Measurements from ENCODE around the gene ATG4D.
A peak's percentile ranks its signal among the peaks of the same experiment; 100 is the strongest.
"Not testable (repeated sequence)": the region's sequence is repeated elsewhere in the genome, so short reads cannot be mapped to it uniquely, and the experiment has no call there.

ATG4D gene

GRCh38 chr19:10525636-10526035 lies 18.1 kb upstream of the ATG4D start:
- DNase-seq (ENCODE audit: low read depth, low spot score): no peak

GRCh38 chr19:10526887-10527286 lies 16.8 kb upstream of the ATG4D start:
- not testable (repeated sequence) for H3K9me3 ChIP-seq (ENCODE audit: low read depth, low read length); DNase-seq (ENCODE audit: low read depth, low spot score); H3K4me3 ChIP-seq; H3K9ac ChIP-seq (ENCODE audit: insufficient read length); H3K36me3 ChIP-seq (ENCODE audit: insufficient read depth, low read length); H3K27ac ChIP-seq

More at GRCh38 chr19:10525636-10526035, 18.1 kb upstream of the ATG4D start:
- no peaks in the 10 kb centered on the region for H3K36me3 ChIP-seq (ENCODE audit: insufficient read depth, low read length)
- H3K4me3 ChIP-seq: no peak overlapping the region
- no peak overlapping the region for H3K9ac ChIP-seq (ENCODE audit: insufficient read length)
- H3K9me3 ChIP-seq (ENCODE audit: low read depth, low read length): no peaks in the 10 kb centered on the region
- no peak overlapping the region for H3K27ac ChIP-seq
- TF ChIP-seq FOXP2 (optimal IDR thresholded peaks at IDR 0.05; ENCODE audit: control extremely low read depth, extremely low read length, insufficient read depth): no peak
- TF ChIP-seq POLR2AphosphoS5 (IDR thresholded peaks at IDR 0.05; ENCODE audit: borderline replicate concordance, low read depth, low read length): no peak
- TF ChIP-seq EZH2 (IDR thresholded peaks at IDR 0.05): no peak

GRCh38 chr19:10532457-10532856 lies 11.2 kb upstream of the ATG4D start:
- Histone ChIP-seq H3K4me3 (no peak overlapping the region), H3K9me3 (ENCODE audit: low read depth, low read length) (no peaks in the 10 kb centered on the region), H3K36me3 (ENCODE audit: insufficient read depth, low read length) (no peaks in the 10 kb centered on the region), H3K9ac (ENCODE audit: insufficient read length) (no peak overlapping the region), H3K27ac (no peak overlapping the region)
- TF ChIP-seq FOXP2 (optimal IDR thresholded peaks at IDR 0.05; ENCODE audit: control extremely low read depth, extremely low read length, insufficient read depth): no peak
- TF ChIP-seq EZH2 (IDR thresholded peaks at IDR 0.05): no peak
- no peak for TF ChIP-seq POLR2AphosphoS5 (IDR thresholded peaks at IDR 0.05; ENCODE audit: borderline replicate concordance, low read depth, low read length)
- no peak for DNase-seq (ENCODE audit: low read depth, low spot score)

- peak; percentile 63 for DNase-seq (ENCODE audit: low read depth, low spot score)
- no peak overlapping the region for H3K9ac ChIP-seq (ENCODE audit: insufficient read length)
- TF ChIP-seq EZH2 (IDR thresholded peaks at IDR 0.05): no peak
- TF ChIP-seq POLR2AphosphoS5 (IDR thresholded peaks at IDR 0.05; ENCODE audit: borderline replicate concordance, low read depth, low read length): no peak
- TF ChIP-seq FOXP2 (optimal IDR thresholded peaks at IDR 0.05; ENCODE audit: control extremely low read depth, extremely low read length, insufficient read depth): no peak
- H3K27ac ChIP-seq: peak overlapping the region; percentile 71; the same call in 1 of the 2 replicates
- H3K36me3 ChIP-seq (ENCODE audit: insufficient read depth, low read length): no peaks in the 10 kb centered on the region
- no peaks in the 10 kb centered on the region for H3K9me3 ChIP-seq (ENCODE audit: low read depth, low read length)
- no peak overlapping the region for H3K4me3 ChIP-seq
Measured at GRCh38 chr19:10533646-10534386, 9.9 kb upstream of the ATG4D start.

DNA sequence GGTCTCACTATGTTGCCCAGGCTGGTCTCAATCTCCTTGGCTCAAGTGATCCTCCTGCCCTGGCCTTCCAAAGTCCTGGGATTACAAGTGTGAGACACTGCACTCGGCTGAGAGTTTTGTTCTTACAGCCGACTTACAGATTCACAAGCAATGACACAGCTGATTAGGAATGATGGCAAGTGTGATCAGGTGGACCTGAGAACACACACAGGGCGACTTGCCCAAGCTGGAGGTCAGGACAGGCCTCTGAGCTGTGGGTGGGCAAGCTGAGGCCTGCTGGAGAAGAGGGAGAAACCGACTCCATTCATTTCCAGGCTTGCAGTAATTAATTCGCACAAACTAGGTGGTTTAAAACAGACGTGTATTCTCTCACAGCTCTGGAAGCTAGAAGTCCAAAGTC lies 8.1 kb upstream of the ATG4D start:
- Histone ChIP-seq H3K9ac (ENCODE audit: insufficient read length) (no peak overlapping the region), H3K4me3 (no peak overlapping the region), H3K9me3 (ENCODE audit: low read depth, low read length) (no peaks in the 10 kb centered on the region), H3K36me3 (ENCODE audit: insufficient read depth, low read length) (no peaks in the 10 kb centered on the region), H3K27ac (no peak overlapping the region)
- TF ChIP-seq EZH2 (IDR thresholded peaks at IDR 0.05): no peak
- TF ChIP-seq FOXP2 (optimal IDR thresholded peaks at IDR 0.05; ENCODE audit: control extremely low read depth, extremely low read length, insufficient read depth): no peak
- TF ChIP-seq POLR2AphosphoS5 (IDR thresholded peaks at IDR 0.05; ENCODE audit: borderline replicate concordance, low read depth, low read length): no peak
- no peak for DNase-seq (ENCODE audit: low read depth, low spot score)

DNA sequence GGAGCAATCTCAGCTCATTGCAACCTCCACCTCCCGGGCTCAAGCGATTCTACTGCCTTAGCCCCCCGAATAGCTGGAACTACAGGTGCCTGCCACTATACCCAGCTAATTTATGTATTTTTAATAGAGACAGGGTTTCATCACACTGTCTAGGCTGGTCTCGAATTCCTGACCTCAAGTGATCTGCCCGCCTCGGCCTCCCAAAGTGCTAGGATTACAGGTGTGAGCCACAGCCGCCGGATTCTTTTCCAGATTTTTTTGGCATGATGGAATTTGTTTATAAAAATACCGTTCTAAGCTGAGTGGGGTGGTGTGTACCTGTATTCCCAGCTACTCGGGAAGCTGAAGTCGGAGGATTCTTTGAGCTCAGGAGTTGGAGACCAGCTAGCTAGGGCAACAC lies 6.0 kb upstream of the ATG4D start:
- no peak overlapping the region for H3K4me3 ChIP-seq
- H3K36me3 ChIP-seq (ENCODE audit: insufficient read depth, low read length): no peaks in the 10 kb centered on the region
- no peak for DNase-seq (ENCODE audit: low read depth, low spot score)
- TF ChIP-seq POLR2AphosphoS5 (IDR thresholded peaks at IDR 0.05; ENCODE audit: borderline replicate concordance, low read depth, low read length) (no peak), EZH2 (IDR thresholded peaks at IDR 0.05) (no peak), FOXP2 (optimal IDR thresholded peaks at IDR 0.05; ENCODE audit: control extremely low read depth, extremely low read length, insufficient read depth) (no peak)
- no peak overlapping the region for H3K27ac ChIP-seq
- H3K9me3 ChIP-seq (ENCODE audit: low read depth, low read length): no peaks in the 10 kb centered on the region
- no peak overlapping the region for H3K9ac ChIP-seq (ENCODE audit: insufficient read length)

DNA sequence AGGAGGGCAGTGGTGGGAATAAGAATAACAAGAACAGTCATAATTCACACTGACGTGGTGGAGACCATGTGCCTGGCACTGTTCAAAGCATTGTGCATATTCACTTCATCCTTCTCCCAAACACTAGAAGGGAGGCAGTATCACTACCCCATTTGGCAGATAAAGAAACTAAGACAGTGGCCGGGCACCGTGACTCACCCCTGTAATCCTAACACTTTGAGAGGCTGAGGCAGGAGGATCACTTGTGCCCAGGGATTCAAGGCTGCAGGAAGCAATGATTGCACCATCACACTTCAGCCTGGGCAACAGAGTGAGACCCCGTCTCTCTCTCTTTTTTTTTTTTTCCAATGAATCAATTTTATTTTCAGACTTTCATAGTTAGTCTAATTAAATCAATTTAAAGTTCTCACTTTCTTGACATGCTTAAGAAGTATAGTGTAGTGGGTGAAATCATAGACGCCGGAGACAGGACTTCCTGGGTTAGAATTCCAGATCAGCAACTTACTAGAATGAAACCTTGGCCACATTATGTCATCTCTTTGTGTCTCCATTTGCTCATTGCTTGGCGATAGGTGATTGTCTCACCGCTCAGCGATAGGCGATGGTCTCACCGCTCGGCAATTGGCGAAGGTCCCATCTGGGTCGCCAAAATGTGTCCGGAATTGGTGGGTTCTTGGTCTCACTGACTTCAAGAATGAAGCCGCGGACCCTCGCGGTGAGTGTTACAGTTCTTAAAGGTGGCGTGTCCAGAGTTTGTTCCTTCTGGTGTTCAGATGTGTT lies 5.3 kb upstream of the ATG4D start:
- TF ChIP-seq FOXP2 (optimal IDR thresholded peaks at IDR 0.05; ENCODE audit: control extremely low read depth, extremely low read length, insufficient read depth) (no peak), EZH2 (IDR thresholded peaks at IDR 0.05) (no peak), POLR2AphosphoS5 (IDR thresholded peaks at IDR 0.05; ENCODE audit: borderline replicate concordance, low read depth, low read length) (no peak)
- H3K36me3 ChIP-seq (ENCODE audit: insufficient read depth, low read length): no peaks in the 10 kb centered on the region
- no peak overlapping the region for H3K27ac ChIP-seq
- H3K9me3 ChIP-seq (ENCODE audit: low read depth, low read length): no peaks in the 10 kb centered on the region
- DNase-seq (ENCODE audit: low read depth, low spot score): no peak
- no peak overlapping the region for H3K9ac ChIP-seq (ENCODE audit: insufficient read length)
- H3K4me3 ChIP-seq: no peak overlapping the region

GRCh38 chr19:10539016-10539415 lies 4.7 kb upstream of the ATG4D start:
- H3K4me3 ChIP-seq; H3K27ac ChIP-seq; H3K36me3 ChIP-seq (ENCODE audit: insufficient read depth, low read length); DNase-seq (ENCODE audit: low read depth, low spot score); H3K9me3 ChIP-seq (ENCODE audit: low read depth, low read length); H3K9ac ChIP-seq (ENCODE audit: insufficient read length): not testable (repeated sequence)

- H3K4me3 ChIP-seq: peak overlapping the region; percentile 82
- no peak overlapping the region for H3K27ac ChIP-seq
- TF ChIP-seq POLR2AphosphoS5 (IDR thresholded peaks at IDR 0.05; ENCODE audit: borderline replicate concordance, low read depth, low read length) (no peak), EZH2 (IDR thresholded peaks at IDR 0.05) (no peak), FOXP2 (optimal IDR thresholded peaks at IDR 0.05; ENCODE audit: control extremely low read depth, extremely low read length, insufficient read depth) (no peak)
- no peaks in the 10 kb centered on the region for H3K9me3 ChIP-seq (ENCODE audit: low read depth, low read length)
- H3K36me3 ChIP-seq (ENCODE audit: insufficient read depth, low read length): no peaks in the 10 kb centered on the region; the same call in 1 of the 2 replicates
- no peak for DNase-seq (ENCODE audit: low read depth, low spot score)
- no peak overlapping the region for H3K9ac ChIP-seq (ENCODE audit: insufficient read length)
Measured at GRCh38 chr19:10543059-10543419, 665 bp upstream of the ATG4D start.
